GM12875 (cell line): ENCODE measurements around the gene RGS3.

Experiments
- H3K4me3 ChIP-seq: one replicate; pipeline ENCODE4 v1.5.1; 2011; ENCODE audit warnings: low read depth, low read length, control low read depth
- CTCF ChIP-seq: IDR thresholded peaks from 2 replicates; pipeline ENCODE4 v1.5.1; 2011; ENCODE audit warnings: low read depth, mild to moderate bottlenecking, control low read depth, inconsistent platforms, low read length, moderate library complexity, borderline replicate concordance; ENCODE audit not compliant: insufficient read depth

RGS3 gene

GRCh38 chr9:113625486-113625885 lies 162.0 kb downstream of the RGS3 start:
- TF ChIP-seq CTCF: no peak
- no peak overlapping the region for H3K4me3 ChIP-seq

GRCh38 chr9:113626735-113627495 lies 163.4 kb downstream of the RGS3 start:
- no peak overlapping the region for H3K4me3 ChIP-seq
- TF ChIP-seq CTCF: no peak

GRCh38 chr9:113628621-113629020 lies 165.1 kb downstream of the RGS3 start:
- TF ChIP-seq CTCF: no peak
- H3K4me3 ChIP-seq: no peak overlapping the region

- no peak for TF ChIP-seq CTCF
- no peak overlapping the region for H3K4me3 ChIP-seq
Observed at GRCh38 chr9:113630386-113631136, 167.0 kb downstream of the RGS3 start.

- no peak overlapping the region for H3K4me3 ChIP-seq
- TF ChIP-seq CTCF: no peak
Observed at GRCh38 chr9:113631137-113631765, 167.7 kb downstream of the RGS3 start.

- no peak for TF ChIP-seq CTCF
- no peak overlapping the region for H3K4me3 ChIP-seq
Observed at GRCh38 chr9:113631871-113632665, 168.5 kb downstream of the RGS3 start.
